GM13976 (cell line): ENCODE measurements around the gene POU3F2.

Source experiments
- DNase-seq: peaks from one replicate; pipeline ENCODE4 v3.0.0; 2012; ENCODE audit warnings: low spot score
- CTCF ChIP-seq: IDR thresholded peaks from 2 replicates; pipeline ENCODE4 v1.5.1; 2012; ENCODE audit warnings: borderline replicate concordance, mild to moderate bottlenecking; ENCODE audit not compliant: insufficient read depth; ENCODE audit errors: extremely low read depth, missing control alignments, control extremely low read depth
- in situ Hi-C: fragments of 300-500 bp; cut with MboI; formaldehyde crosslinking; loops from one replicate; pipeline ENCODE4 v1.12.0; 2022; ENCODE audit warnings: low sequenced_read_pairs, mixed read lengths, inconsistent platforms; ENCODE audit not compliant: unreplicated experiment

POU3F2 gene

GRCh38 chr6:98848539-98849242 lies 14.3 kb downstream of the POU3F2 start:
- no peak for TF ChIP-seq CTCF
- in situ Hi-C loops = loop anchor here (25.0 kb wide), 2 partner anchors 264 to 1336 kb away; no protein-coding TSS in a partner anchor
- DNase-seq = no peak

- no peak for TF ChIP-seq CTCF
Observed at GRCh38 chr6:98864497-98864896, 30.1 kb downstream of the POU3F2 start.

GRCh38 chr6:98871057-98871456 lies 36.7 kb downstream of the POU3F2 start:
- in situ Hi-C loops = no loop called here
- DNase-seq = no peak
- TF ChIP-seq CTCF = no peak

More at GRCh38 chr6:98864497-98864896, 30.1 kb downstream of the POU3F2 start:
- in situ Hi-C loops = no loop called here
- no peak for DNase-seq

GRCh38 chr6:98871821-98872220 lies 37.4 kb downstream of the POU3F2 start:
- TF ChIP-seq CTCF = no peak
- DNase-seq = no peak
- in situ Hi-C loops = no loop called here

- no peak for TF ChIP-seq CTCF
- DNase-seq = no peak
- in situ Hi-C loops = no loop called here
Observed at GRCh38 chr6:98875375-98875774, 41.0 kb downstream of the POU3F2 start.

GRCh38 chr6:98877250-98877649 lies 42.9 kb downstream of the POU3F2 start:
- in situ Hi-C loops = no loop called here
- TF ChIP-seq CTCF = no peak
- DNase-seq = no peak
